HG03045 (cell line): ENCODE data around the gene CCDC57.

Source experiments
- ATAC-seq: cut with Tn5 transposase; IDR thresholded peaks from one replicate; pipeline ENCODE4 v1.9.1; 2021; ENCODE audit warnings: mild to moderate bottlenecking, moderate library complexity; ENCODE audit not compliant: unreplicated experiment

The CCDC57 gene

DNA sequence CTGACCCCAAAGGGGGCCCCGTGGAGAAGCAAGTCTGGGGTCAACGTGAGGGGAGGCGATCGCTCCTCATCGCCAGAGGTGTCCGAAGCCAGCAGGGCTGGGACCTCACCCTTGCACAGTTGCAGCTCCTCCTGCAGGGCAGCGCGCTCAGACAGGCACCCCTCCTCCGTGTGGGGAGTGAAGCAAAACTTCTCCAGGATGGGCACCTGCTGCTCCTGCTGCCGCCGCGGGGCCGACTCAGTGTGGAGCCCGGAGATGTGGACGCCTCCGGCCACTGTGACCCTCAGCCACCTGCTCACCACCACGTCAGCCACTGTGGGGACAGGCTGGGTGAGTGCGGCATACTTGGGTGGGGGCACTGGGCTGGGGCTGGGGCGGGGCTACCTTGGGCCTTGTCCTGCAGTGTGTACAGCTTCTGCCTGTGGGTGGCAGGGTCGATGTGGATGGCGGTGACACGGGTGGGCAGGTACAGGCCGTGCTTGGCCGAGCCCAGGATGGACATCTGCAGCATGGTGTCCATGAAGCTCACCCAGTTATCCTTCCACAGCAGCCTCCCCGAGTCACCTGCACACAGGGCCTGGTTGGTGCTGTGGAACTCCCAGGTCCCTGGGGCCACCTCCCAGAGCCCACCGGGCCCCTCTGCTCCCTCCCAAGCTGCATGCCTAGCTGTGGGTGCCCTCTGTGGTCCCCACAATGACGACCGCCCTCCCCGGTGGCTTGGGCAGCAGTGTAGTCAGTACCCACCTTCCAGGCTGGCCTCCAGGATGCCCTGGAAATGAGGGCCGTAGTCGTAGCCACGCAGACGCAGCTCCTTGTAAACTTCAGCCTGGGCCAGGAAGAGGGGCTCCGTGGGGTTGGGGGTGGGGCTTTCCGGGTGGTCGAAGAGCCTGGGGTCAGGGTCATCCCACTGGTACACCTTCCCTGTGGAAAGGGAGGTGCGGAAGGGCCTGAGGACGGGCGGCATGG, 125.4 kb downstream of the CCDC57 start:
- no peak for ATAC-seq

DNA sequence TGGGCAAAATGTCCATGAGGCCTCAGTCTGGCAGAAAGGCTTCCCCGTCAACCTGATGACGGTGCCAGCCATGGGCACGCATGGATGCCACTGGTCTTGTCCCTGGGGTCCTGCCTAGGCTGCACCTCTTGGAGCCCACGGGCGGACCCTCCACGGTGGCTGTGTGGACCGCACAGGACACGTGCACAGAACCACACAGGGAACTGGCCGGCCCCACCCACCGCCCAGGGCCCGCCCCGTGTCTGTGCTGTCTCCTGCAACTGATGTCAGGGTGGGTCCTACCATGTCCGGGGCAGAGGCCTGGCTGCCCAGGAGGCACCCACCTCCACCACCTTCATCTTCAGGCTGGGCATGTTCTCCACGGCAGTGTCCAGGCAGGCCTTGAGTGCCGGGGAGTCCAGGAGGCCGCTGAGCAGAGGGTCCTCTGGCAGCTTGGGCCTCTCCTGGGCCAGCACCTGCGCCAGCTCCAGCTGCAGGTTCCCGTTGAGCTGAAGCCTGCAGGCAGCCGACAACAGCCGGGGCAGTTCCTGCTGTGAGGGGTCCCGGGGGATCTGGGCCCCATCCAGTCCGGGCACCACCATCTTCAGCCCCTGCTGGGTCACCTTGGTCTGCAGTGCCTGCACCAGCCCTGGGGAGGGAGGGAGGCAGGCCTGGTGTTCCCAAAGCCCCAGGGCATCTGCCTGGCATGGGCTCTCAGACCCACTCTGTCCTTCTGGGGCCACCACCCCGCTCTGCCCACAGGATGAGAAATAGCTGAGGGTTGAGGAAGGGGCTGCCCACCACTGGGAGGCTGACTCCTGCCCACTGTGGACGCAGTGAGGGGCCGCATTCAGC, 126.5 kb downstream of the CCDC57 start:
- ATAC-seq: no peak

DNA sequence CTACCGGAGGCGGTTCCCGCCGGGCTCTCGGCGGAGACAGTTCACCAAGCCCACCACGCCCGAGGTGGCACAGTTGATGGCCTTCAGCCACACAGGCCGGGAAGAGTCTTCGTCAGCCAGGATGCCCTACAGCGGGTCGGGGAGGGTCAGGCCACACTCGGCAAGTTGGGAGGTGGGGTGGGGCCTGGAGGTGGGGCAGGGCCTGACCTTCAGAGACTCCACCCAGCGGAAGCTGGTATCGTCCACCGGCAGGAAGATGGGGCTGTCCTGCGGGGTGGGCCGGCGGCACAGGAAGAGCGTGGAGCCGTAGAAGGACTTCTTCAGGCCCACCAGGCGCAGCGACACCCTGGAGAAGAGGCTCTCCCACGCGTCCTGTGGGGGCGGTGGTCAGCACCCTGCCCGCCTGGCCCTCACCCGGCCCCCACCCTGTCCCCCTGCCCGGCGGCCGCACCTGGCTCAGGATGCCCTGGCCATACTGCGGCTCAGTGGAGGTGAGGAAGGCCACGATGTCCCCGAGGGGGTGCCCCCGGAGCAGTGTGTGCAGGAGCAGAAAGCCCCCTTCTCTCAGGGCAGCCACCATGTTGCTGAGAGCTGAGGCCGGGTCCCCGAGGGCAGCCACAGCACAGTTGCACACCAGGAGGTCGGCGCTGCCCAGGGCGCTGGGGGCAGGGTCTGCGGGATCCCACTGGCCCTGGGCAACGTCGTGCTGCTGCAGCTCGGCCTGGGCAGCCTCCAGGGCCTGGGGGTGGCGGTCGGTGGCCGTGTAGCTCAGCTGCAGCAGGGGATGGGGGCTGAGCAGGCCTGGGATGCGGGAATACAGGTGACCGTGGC, 127.4 kb downstream of the CCDC57 start:
- no peak for ATAC-seq

DNA sequence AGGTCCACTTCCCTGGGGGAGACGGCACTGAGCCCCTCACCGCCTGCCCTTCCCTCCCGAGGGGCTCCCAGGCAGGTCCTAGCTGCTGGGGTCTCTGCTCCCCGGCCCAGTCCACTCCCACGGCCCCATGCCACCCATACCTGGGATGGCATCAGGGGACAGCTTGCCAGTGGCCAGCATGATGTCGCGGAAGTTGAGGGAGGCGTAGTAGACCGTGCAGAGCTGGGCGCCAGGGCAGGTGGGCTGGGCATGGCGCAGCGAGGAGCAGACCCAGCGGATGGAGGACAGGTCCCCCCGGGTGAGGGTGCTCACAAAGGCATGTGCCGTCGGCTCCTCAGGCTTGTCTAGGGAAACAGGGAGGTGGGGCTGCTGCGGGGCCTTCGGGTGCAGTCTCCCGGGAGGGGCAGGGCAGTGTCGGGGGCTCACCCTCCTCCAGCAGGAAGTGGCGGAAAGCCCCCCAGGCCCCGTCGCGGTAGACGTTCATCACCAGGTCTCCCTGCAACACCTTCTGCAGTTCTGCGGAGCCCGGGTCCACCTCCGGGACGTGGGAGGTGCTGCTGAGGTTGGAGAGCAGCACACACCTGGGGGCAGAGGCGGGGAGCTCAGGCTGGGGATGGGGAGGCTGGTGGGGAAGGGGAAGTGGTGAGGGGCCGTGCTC, 128.1 kb downstream of the CCDC57 start:
- no peak for ATAC-seq

DNA sequence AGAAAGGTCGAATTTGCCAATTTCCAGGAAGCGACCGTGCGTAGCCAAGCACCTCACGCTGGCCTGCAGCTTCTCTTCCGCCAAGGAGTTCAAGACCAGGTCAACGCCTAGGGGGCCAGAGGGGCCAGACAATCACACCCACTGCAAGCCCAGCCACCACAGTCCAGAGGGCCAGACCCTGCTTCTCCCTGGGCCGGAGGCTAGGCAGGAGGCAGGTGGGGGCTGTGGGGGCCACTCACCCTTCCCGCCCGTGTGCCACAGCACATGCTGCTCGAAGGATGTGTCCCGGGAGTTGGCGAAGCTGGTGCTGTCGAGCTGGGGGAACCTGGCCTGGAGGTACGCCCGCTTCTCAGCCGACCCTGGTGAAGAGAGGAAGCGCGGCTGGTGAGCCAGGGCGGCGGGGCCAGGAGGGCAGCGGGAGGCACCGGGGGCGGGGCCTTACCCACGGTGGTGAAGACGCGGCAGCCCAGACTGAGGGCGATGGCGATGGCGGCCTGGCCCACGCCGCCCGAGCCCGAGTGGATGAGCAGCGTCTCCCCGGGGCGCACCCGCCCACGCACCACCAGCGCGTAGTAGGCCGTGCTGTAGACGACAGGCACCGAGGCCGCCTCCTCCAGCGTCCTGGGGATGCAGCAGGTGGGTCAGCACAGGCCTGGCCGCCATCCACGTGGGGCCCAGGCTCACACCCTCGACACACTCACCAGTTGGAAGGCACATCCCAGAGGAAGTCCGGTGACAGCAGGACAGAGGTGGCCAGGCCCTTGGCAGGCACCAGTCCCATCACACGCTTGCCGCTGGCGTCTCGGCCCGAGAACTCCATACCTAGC, 128.9 kb downstream of the CCDC57 start:
- ATAC-seq: no peak

DNA sequence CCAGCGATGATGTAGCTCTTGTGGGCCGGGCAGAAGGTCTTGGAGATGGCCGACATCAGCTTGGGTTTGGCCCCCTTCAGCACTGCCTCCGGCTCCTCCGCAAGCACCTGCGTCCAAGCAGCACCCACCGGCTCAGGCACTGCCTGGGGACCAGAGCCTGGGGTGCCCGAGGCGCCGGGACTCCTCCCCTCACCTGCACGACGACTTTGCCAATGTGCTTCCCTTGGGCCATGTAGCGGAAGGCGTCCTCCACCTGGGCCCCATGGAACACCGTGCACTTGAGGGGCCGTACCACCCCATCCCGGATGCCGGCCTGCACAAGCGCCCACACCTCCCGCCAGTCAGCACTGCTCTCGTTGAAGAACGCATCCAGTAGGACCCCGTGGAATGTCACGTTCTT, 129.6 kb downstream of the CCDC57 start:
- no peak for ATAC-seq

DNA sequence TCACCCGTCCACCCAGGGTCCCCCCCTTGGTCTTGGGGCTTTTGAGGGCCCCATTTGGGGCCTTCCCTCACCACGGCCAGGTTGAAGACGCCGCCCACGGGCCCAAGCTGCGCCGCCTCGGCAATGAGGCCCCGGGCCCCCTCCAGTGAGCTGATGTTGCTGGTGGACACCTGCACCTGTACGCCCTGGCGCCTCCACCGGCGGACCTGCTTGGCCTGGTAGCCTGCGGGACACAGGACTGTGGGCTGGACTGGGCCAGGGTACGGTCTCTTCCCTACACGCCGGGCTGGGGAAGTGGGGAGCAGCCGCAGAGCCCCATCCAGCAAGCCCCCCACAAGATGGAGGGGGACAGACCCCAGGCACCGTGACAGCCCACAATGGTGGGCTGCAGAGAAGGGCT, 130.2 kb downstream of the CCDC57 start:
- ATAC-seq: no peak

DNA sequence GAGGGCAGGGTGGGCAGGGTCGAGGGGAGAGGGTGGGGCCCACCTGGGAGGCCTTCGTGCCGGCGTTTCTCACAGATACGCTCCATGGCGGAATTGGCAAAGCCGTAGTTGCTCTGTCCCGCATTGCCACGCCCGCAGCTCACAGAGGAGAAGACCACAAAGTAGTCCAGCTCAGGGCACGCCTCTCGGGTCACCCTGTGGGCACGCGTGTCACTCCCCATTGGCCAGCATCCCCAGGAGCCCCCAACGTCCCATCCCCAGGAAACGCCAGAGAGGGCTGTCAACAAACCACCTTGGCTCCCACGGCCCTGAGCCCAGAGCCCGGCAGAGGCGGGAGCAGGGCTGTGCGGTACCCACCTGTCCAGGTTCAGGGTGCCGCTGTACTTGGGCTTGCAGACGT, 130.7 kb downstream of the CCDC57 start:
- no peak for ATAC-seq

DNA sequence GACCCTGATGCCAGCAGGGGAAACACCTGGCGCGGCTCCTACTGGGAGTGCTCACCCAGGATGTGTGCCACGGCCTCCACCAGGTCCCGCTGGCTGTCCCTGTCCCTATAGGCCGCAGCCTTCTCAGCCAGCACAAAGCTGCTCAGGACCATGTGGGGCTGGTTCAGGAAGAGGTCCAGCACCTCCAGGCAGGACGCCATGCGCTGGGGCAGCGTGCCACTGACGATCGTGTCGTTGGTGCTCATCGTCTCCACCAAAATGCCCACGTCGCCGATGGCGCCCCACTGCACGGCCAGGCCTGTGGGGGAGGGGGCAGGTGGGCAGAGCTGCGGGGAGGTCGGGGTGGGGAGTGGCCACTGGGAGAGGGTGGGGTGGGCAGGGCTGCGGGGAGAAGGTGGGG, 131.1 kb downstream of the CCDC57 start:
- ATAC-seq: no peak

DNA sequence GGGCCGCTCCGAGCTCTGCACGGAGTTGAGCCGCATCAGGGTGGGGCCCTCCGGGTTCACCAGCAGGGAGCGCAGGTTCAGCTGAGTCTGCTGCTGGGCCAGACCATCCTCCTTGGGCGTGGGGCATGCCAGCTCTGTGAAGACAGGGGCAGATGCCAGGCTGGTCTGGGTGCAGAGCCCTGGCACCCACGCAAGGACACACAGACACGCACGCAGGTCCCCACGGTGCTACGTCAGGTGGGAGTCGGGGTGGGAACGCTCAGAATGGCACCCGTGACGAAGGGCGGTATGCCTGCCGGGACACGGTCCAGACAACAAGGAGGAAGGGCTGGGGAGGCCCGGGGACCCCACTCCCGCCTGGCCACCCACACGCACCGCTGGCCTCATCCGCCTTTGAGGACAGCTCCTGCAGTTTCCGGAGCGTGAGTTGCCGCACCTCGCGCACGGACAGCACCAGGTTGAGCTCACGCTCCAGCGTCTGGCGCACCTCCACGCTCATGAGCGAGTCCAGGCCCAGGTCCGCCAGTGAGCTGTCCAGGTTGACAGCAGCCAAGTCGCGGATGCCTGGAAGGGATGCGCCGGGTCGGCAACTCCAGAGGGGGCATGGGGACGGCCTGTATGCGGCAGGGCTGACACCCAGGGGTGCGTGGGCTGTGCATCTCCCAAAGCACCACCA, 131.7 kb downstream of the CCDC57 start:
- no peak for ATAC-seq

DNA sequence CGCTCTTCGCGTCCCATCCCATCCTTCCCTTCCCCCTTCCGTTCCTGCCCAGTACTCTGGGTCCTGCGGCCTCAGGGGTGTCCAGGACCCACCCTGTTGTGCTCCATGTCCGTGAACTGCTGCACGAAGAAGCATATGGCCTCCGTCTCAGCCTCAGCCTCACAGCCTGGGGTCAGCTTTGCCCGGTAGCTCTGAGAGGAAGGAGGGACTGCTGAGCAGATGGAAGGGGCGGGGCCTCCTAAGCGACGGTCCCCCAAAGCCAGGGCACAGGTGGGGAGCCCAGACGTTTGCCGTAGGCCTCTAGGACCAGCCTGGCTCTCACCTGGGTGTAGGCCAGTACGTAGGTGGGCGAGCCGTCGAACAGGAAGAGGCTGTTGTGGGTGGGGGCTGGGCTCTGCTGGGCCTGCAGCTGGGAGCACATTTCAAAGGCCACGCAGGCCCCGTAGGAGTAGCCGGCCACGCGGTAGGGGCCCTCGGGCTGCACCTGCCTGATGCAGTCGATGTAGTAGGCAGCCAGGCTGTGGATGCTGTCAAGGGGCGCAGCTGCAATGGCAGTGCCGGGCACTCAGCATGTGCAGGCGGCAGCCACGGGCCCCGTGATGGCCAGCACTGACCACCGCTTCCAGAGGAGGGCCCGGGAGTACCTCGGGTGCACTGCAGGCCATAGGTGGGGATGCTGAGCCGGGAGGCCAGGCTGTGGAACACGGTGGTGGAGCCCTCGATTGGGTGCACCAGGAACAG, 132.4 kb downstream of the CCDC57 start:
- ATAC-seq: no peak

DNA sequence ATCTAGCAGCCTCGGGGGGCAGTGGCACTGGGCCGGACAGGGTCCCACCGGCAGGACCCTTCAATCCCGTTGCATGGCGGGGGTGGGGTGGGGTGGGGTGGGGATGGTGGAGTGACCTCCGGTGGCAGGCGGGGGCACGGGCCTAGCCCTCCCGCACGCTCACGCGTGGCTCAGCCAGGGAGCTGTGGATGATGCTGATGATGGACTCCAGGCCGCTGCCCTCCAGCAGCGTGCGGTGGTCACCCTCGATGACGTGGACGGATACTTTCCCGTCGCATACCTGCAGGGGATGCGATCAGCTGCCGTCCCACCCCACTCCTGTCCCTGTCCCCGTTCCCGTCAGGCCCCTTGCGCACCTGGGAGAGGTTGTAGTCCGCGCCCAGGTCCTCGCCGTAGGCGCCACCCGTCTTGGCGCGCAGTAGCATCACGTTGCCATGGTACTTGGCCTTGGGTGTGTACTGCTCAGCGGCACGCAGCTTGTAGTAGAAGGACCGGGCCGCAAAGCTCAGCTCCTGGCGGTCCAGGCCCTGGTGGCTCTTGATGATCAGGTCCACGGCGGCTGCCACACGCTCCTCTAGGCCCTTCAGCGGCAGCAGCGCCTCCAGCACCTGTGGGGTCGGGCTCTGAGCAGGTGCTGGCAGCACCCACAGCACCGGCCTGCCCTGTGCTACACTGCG, 133.5 kb downstream of the CCDC57 start:
- ATAC-seq: no peak

DNA sequence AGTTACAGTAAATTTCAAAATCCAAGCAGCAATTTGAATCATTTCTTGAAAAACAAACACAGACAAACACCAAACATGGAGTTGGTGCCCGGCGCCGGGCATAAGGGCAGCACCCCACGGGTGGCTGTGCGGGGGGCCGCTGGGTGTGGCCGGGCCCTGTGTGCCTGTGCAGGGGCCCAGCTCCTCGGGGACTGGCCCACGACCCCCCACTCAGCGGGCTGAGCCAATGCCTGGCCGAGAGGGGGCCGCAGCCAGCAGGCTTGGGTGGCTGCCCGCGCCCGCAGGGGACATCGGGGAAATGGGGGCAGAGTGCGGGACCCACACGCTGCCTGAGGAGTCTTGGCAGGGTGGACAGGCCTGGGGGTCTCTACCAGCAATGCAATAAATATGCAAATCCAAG, 134.2 kb downstream of the CCDC57 start:
- ATAC-seq: no peak

DNA sequence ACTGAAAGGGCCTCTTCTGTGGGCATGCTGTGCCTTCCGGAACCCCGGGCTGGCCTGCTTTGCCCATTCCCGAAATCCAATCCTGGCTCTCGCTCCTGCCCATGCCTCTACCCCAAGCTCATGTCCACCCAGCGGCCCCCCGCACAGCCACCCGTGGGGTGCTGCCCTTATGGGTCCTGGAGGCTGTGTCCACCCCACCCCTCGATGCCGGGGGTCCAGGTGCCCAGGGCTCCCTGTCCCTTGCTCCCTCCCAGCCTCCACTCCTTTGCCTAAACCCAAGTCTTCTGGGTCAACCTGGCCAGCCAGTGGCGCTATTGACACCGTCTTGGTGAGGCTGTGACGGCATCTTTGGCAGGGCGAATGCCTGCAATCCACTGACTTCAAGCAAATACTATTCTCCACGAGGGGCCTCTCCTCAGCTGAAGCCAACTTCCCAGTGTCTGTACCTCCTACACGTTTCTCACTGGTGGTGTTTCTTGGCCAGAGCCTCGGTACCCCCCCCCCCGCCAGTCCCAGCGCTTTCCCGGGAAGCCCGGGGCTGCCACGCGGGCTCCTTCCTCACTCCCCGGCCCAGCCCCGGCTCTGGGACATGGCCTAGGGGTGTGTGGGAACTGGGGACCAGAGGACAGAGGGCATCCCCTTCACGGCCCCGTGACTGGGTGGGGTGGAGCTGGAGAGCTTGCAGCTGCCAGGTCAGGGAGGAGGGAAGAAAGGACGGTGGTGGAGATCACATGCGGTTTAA, 134.9 kb downstream of the CCDC57 start:
- ATAC-seq: no peak

DNA sequence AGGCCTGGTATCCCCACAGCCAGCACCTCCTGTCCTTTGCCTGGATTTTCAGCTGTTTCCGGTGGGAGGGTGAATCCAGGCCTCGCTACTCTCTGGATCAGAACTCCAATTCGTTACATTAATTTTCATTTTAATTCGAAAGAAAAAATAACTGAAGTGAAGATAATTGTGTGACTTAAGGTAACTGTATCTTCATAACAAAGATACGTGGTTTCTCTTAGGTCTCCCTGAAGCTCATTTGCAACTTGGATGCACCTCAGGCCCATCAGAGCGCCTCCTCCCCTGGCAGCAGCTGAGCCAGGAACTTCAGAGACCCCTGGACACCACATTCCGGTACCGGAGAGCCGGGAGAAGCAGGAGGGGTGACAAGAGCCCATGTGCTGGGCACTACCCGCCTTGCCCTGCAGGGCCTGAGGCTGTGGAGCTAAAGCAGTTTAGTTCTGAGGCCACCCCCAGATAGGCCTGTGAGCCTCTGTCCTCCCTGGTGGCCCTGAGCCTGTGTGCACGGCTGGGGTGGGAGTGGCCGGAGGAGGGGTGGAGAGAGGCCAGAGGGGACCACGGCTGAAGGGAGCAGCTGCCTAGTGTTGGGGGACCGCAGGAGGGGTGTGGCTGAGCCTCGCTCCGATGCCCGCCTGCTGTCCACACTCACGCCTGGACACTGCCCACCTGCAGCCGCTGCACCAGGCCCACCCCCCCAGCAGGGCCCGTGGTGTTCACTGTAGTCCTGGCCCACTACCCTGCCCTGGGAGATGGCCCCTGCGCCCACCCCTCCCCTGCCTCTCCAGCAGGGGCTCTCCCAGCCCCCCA, 135.7 kb downstream of the CCDC57 start:
- no peak for ATAC-seq

DNA sequence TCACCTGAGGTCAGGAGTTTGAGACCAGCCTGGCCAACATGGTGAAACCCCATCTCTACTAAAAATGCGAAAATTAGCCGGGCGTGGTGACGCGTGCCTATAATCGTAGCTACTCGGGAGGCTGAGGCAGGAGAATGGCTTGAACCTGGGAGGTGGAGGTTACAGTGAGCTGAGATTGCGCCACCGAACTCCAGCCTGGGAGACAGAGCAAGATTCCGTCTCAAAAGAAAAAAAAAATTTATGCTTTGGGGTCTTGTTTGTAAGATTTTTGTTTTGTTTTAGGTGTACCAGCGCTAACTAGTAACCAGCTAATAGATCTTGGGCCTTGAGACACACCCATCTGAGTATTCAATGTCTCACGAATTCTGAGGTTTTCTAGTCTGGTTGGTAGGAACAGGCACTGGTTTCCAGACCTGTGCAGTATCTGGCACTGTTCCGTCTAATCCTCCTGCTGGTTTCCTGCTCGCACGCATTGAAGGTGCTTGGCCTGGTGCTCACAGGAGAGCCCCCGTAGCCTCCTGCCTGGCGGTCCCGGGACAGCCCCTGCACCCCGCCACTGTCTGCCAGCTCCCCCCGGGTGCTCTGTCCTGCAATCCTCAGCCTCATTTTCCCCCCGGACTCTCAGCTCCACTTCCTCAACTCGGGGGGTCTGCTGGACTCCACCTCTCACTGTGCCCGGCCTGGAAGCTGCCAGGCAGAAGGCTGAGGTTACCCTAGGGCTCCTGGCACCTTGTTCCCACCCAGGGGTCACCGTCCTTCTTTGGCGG, 136.4 kb downstream of the CCDC57 start:
- no peak for ATAC-seq
